GM23338 (cell line): ENCODE results near the gene GPSM1. TPM values are rescaled to one million over a fixed set of nuclear protein-coding genes. Genes with fewer than 3 reads are reported as not detected.

Experiments
- ATAC-seq: fragments of 200-7000 bp; cut with Tn5 transposase; 3 replicates; pipeline ENCODE4 v1.9.1; 2020
- DNase-seq: peaks from one replicate; pipeline ENCODE4 v3.0.0-alpha.2; 2015; ENCODE audit warnings: low spot score
- H2AFZ ChIP-seq: fragments of 200-600 bp; sonication (generic); 2 replicates; pipeline ENCODE4 v1.8.0; 2016; ENCODE audit warnings: antibody characterized with exemption, mild to moderate bottlenecking, moderate library complexity
- H3F3A ChIP-seq: fragments of 200-600 bp; sonication (generic); replicated peaks from 2 replicates; pipeline ENCODE4 v1.8.0; 2017; ENCODE audit warnings: antibody characterized with exemption, mixed run types, low read depth
- H3K27ac ChIP-seq: fragments of 200-600 bp; sonication (generic); 2 replicates; pipeline ENCODE4 v1.6.1; 2016; ENCODE audit warnings: low read depth
- H3K27me3 ChIP-seq: fragments of 200-600 bp; sonication (generic); 2 replicates; pipeline ENCODE4 v1.8.0; 2016; ENCODE audit warnings: mild to moderate bottlenecking, mixed run types, moderate library complexity; ENCODE audit not compliant: insufficient read depth
- H3K36me3 ChIP-seq: fragments of 200-600 bp; sonication (generic); 2 replicates; pipeline ENCODE4 v1.8.0; 2016; ENCODE audit warnings: mild to moderate bottlenecking; ENCODE audit not compliant: insufficient read depth
- H3K4me1 ChIP-seq: fragments of 200-600 bp; sonication (generic); 2 replicates; pipeline ENCODE4 v1.8.0; 2016; ENCODE audit warnings: mild to moderate bottlenecking, moderate library complexity; ENCODE audit not compliant: insufficient read depth
- H3K4me2 ChIP-seq: fragments of 200-600 bp; sonication (generic); 2 replicates; pipeline ENCODE4 v1.7.1; 2017; ENCODE audit warnings: mixed run types
- H3K4me3 ChIP-seq: fragments of 200-600 bp; sonication (generic); 2 replicates; pipeline ENCODE4 v1.6.1; 2016; ENCODE audit warnings: mixed run types
- H3K79me2 ChIP-seq: fragments of 200-600 bp; sonication (generic); replicated peaks from 2 replicates; pipeline ENCODE4 v1.8.0; 2017; ENCODE audit warnings: mild to moderate bottlenecking; ENCODE audit not compliant: insufficient read depth
- H3K9me2 ChIP-seq: fragments of 200-600 bp; sonication (generic); 2 replicates; pipeline ENCODE4 v1.8.0; 2017; ENCODE audit not compliant: insufficient read depth
- H4K20me1 ChIP-seq: fragments of 200-600 bp; sonication (generic); replicated peaks from 2 replicates; pipeline ENCODE4 v1.8.0; 2017; ENCODE audit warnings: mild to moderate bottlenecking; ENCODE audit not compliant: insufficient read depth
- H3K27ac Mint-ChIP-seq: 2 replicates; pipeline ENCODE4 v1.8.0; 2020; ENCODE audit warnings: inconsistent platforms, mild to moderate bottlenecking, moderate library complexity, mixed read lengths
- H3K27me3 Mint-ChIP-seq: 3 replicates; pipeline ENCODE4 v1.8.0; 2022; ENCODE audit warnings: low read depth, mild to moderate bottlenecking, moderate library complexity, mixed read lengths, inconsistent platforms; ENCODE audit not compliant: insufficient read depth, poor library complexity
- H3K36me3 Mint-ChIP-seq: 3 replicates; pipeline ENCODE4 v1.8.0; 2021; ENCODE audit warnings: low read depth, mild to moderate bottlenecking, inconsistent platforms, moderate library complexity, mixed read lengths
- H3K4me1 Mint-ChIP-seq: 3 replicates; pipeline ENCODE4 v1.8.0; 2020; ENCODE audit warnings: mild to moderate bottlenecking, inconsistent platforms, mixed read lengths
- H3K4me3 Mint-ChIP-seq: 3 replicates; pipeline ENCODE4 v1.8.0; 2021; ENCODE audit warnings: moderate library complexity, mild to moderate bottlenecking, inconsistent platforms, mixed read lengths
- H3K9me3 Mint-ChIP-seq: 3 replicates; pipeline ENCODE4 v1.8.0; 2020; ENCODE audit warnings: moderate library complexity, mild to moderate bottlenecking, inconsistent platforms, mixed read lengths
- CREB1 ChIP-seq: fragments of 250-450 bp; sonication (Bioruptor Pico); IDR thresholded peaks from 2 replicates; pipeline ENCODE4 v1.5.0; 2020; ENCODE audit warnings: low read depth, mild to moderate bottlenecking, moderate library complexity
- ETS1 ChIP-seq: IDR thresholded peaks from 2 replicates; pipeline ENCODE4 v1.6.1; 2016; ENCODE audit warnings: antibody characterized with exemption
- EZH2 ChIP-seq: fragments of 200-600 bp; sonication (generic); IDR thresholded peaks from one replicate; pipeline ENCODE4 v1.8.0; 2017; ENCODE audit warnings: antibody characterized with exemption, mild to moderate bottlenecking, low read depth; ENCODE audit not compliant: unreplicated experiment
- POLR2AphosphoS5 ChIP-seq: IDR thresholded peaks from 2 replicates; pipeline ENCODE4 v1.6.1; 2016; ENCODE audit warnings: antibody characterized with exemption, low read depth
- STAT1 ChIP-seq: IDR thresholded peaks from one replicate; pipeline ENCODE4 v1.6.1; 2016; ENCODE audit warnings: antibody characterized with exemption; ENCODE audit not compliant: unreplicated experiment
- ZNF114 ChIP-seq: fragments of 250-450 bp; sonication (Bioruptor Pico); IDR thresholded peaks from 2 replicates; pipeline ENCODE4 v1.5.0; 2020; ENCODE audit warnings: mild to moderate bottlenecking, moderate library complexity
- ZNF462 ChIP-seq: fragments of 250-450 bp; sonication (Bioruptor Pico); IDR thresholded peaks from 2 replicates; pipeline ENCODE4 v1.5.0; 2020; ENCODE audit warnings: mild to moderate bottlenecking, moderate library complexity
- polyA plus RNA-seq: library from polyadenylated mRNA; unstranded; fragments of >200 nt; fragmentation: Nextera tagmentation; extraction: Ambion mirVana; gene quantifications from 2 replicates; pipeline ENCODE4 v1.2.1, GENCODE V29; 2016
- total RNA-seq: library from RNA; depleted of rRNA; stranded (reverse); fragments of >200 nt; shearing (Covaris generic); gene quantifications from 2 replicates; pipeline ENCODE4 v1.2.3, GENCODE V29; 2014
- TF ChIP-seq, protein P1 (sequence below): IDR thresholded peaks from one replicate; pipeline ENCODE4 v1.6.1; 2018; ENCODE audit warnings: antibody characterized with exemption; ENCODE audit not compliant: unreplicated experiment

The GPSM1 gene
- total and polyA plus RNA-seq, 2 experiments from 2014 or later = 4.8 to 23.2 TPM

- Histone ChIP-seq H3K4me1 (no peaks in the 10 kb centered on the region), H3K27me3 (no peaks in the 10 kb centered on the region), H3K36me3 (no peaks in the 10 kb centered on the region), H3K9me2 (no peaks in the 10 kb centered on the region), H3K4me3 (no peak overlapping the region), H3K27ac (no peak overlapping the region), H2AFZ (no peak overlapping the region), H4K20me1 (no peaks in the 10 kb centered on the region), H3K4me2 (no peak overlapping the region), H3F3A (0 out of 2 replicates have a peak, but pooled peaks cover 2% of the 10 kb centered on the region), H3K79me2 (no peaks in the 10 kb centered on the region)
- Mint-ChIP-seq H3K9me3 (no peaks in the 10 kb centered on the region), H3K27me3 (peaks cover 7% of the 10 kb centered on the region), H3K36me3 (no peaks in the 10 kb centered on the region), H3K4me1 (peaks cover 4% of the 10 kb centered on the region; the same call in 1 of the 3 replicates), H3K27ac (no peak overlapping the region), H3K4me3 (no peak overlapping the region)
- no peak for DNase-seq
- TF ChIP-seq ZNF462 (no peak), ZNF114 (no peak)
- no peak for ATAC-seq
These were observed 40.4 kb upstream of the GPSM1 start for GRCh38 chr9:136286987-136287379.

- Histone ChIP-seq H3K4me1 (no peaks in the 10 kb centered on the region), H3K79me2 (no peaks in the 10 kb centered on the region), H4K20me1 (no peaks in the 10 kb centered on the region), H3K27me3 (no peaks in the 10 kb centered on the region), H2AFZ (no peak overlapping the region), H3K27ac (no peak overlapping the region), H3K4me2 (no peak overlapping the region), H3F3A (peaks cover 4% of the 10 kb centered on the region; the same call in 1 of the 2 replicates), H3K4me3 (no peak overlapping the region), H3K36me3 (no peaks in the 10 kb centered on the region), H3K9me2 (no peaks in the 10 kb centered on the region)
- DNase-seq (no peak), ATAC-seq (no peak)
- Mint-ChIP-seq H3K27ac (no peak overlapping the region), H3K36me3 (no peaks in the 10 kb centered on the region), H3K4me1 (peaks cover 4% of the 10 kb centered on the region; the same call in 1 of the 3 replicates), H3K27me3 (peaks cover 5% of the 10 kb centered on the region), H3K4me3 (no peak overlapping the region), H3K9me3 (no peaks in the 10 kb centered on the region)
- TF ChIP-seq STAT1 (no peak), EZH2 (no peak), CREB1 (CRISPR knock-in tag) (no peak), ETS1 (no peak), POLR2AphosphoS5 (no peak), ZNF114 (no peak)
- TF ChIP-seq, protein P1, sequence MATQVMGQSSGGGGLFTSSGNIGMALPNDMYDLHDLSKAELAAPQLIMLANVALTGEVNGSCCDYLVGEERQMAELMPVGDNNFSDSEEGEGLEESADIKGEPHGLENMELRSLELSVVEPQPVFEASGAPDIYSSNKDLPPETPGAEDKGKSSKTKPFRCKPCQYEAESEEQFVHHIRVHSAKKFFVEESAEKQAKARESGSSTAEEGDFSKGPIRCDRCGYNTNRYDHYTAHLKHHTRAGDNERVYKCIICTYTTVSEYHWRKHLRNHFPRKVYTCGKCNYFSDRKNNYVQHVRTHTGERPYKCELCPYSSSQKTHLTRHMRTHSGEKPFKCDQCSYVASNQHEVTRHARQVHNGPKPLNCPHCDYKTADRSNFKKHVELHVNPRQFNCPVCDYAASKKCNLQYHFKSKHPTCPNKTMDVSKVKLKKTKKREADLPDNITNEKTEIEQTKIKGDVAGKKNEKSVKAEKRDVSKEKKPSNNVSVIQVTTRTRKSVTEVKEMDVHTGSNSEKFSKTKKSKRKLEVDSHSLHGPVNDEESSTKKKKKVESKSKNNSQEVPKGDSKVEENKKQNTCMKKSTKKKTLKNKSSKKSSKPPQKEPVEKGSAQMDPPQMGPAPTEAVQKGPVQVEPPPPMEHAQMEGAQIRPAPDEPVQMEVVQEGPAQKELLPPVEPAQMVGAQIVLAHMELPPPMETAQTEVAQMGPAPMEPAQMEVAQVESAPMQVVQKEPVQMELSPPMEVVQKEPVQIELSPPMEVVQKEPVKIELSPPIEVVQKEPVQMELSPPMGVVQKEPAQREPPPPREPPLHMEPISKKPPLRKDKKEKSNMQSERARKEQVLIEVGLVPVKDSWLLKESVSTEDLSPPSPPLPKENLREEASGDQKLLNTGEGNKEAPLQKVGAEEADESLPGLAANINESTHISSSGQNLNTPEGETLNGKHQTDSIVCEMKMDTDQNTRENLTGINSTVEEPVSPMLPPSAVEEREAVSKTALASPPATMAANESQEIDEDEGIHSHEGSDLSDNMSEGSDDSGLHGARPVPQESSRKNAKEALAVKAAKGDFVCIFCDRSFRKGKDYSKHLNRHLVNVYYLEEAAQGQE = no peak
These were observed 39.2 kb upstream of the GPSM1 start for GRCh38 chr9:136287960-136288753.
